Measurements from ENCODE around the gene PDIA6.

GRCh38 chr2:10814571-10815331 lies 2.2 kb upstream of the PDIA6 start:
- TF ChIP-seq EZH2 (IDR thresholded peaks at IDR 0.05; ENCODE audit: low read length, missing control alignments): no peak
- TF ChIP-seq, protein P1, sequence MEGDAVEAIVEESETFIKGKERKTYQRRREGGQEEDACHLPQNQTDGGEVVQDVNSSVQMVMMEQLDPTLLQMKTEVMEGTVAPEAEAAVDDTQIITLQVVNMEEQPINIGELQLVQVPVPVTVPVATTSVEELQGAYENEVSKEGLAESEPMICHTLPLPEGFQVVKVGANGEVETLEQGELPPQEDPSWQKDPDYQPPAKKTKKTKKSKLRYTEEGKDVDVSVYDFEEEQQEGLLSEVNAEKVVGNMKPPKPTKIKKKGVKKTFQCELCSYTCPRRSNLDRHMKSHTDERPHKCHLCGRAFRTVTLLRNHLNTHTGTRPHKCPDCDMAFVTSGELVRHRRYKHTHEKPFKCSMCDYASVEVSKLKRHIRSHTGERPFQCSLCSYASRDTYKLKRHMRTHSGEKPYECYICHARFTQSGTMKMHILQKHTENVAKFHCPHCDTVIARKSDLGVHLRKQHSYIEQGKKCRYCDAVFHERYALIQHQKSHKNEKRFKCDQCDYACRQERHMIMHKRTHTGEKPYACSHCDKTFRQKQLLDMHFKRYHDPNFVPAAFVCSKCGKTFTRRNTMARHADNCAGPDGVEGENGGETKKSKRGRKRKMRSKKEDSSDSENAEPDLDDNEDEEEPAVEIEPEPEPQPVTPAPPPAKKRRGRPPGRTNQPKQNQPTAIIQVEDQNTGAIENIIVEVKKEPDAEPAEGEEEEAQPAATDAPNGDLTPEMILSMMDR (conservative IDR thresholded peaks at IDR 0.05 in 1 of 2, IDR thresholded peaks at IDR 0.05 in 1 of 2; ENCODE audit: low read depth in 1 of 2, low read length in 2 of 2): peak in 1 of 2 donors; percentile 13

All from fibroblast of lung (primary cell).